Mononuclear cell (primary cell): Measurements from ENCODE around the gene MSRB1. TPM values are rescaled to one million over a fixed set of nuclear protein-coding genes. Genes with fewer than 3 reads are reported as not detected.
"Not testable (repeated sequence)": the region's sequence is repeated elsewhere in the genome, so short reads cannot be mapped to it uniquely, and the experiment has no call there.

Experiments
- H3K27me3 ChIP-seq: 2 replicates; pipeline ENCODE4 v1.6.0; 2011; ENCODE audit warnings: low read length, control low read depth; ENCODE audit not compliant: insufficient read depth
- H3K4me1 ChIP-seq: 2 replicates; pipeline ENCODE4 v1.5.1; 2011; ENCODE audit warnings: mild to moderate bottlenecking, low read length, control low read depth; ENCODE audit not compliant: insufficient read depth
- H3K4me3 ChIP-seq: 2 replicates; pipeline ENCODE4 v1.5.1; 2011; ENCODE audit warnings: mild to moderate bottlenecking, low read length, moderate library complexity
- H3K9me3 ChIP-seq: 2 replicates; pipeline ENCODE4 v1.5.1; 2011; ENCODE audit warnings: low read depth, mild to moderate bottlenecking, control low read depth, low read length
- total RNA-seq: library from RNA; depleted of rRNA; stranded (reverse); fragments of >200 nt; gene quantifications from one replicate; pipeline ENCODE4 v1.2.3, GENCODE V29; 2012

MSRB1 gene
- total RNA-seq, 1 donor: 5.8 TPM

- H3K27me3 ChIP-seq: no peaks in the 10 kb centered on the region
- no peaks in the 10 kb centered on the region for H3K4me1 ChIP-seq
- no peaks in the 10 kb centered on the region for H3K9me3 ChIP-seq
- H3K4me3 ChIP-seq: no peak overlapping the region
Measured at GRCh38 chr16:1909561-1910231, 33.3 kb downstream of the MSRB1 start.

DNA sequence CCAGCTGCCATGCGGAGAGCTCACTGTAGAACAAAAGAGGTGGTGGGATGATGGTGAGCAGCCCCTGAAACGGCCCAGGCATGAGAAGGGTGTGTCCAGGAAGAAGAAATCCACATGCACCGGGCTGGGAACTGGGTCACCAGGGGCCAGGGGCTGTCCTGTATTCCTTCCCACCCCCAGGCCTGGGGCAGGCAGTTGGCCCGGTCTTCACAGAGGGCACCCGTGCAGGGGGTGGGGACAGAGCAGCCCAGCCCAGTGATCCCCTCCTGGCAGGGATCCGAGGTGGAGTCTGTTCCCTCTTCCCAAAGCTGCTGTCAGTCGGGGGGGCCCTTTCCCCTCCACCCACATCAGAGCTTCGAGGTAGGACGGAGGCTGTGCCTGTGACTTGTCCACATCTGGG, 34.0 kb downstream of the MSRB1 start:
- Histone ChIP-seq H3K4me3 (no peak overlapping the region), H3K9me3 (no peaks in the 10 kb centered on the region), H3K4me1 (no peaks in the 10 kb centered on the region), H3K27me3 (no peaks in the 10 kb centered on the region)

- Histone ChIP-seq H3K4me3 (no peak overlapping the region), H3K4me1 (no peaks in the 10 kb centered on the region), H3K9me3 (no peaks in the 10 kb centered on the region), H3K27me3 (no peaks in the 10 kb centered on the region)
Measured at GRCh38 chr16:1908184-1908583, 34.8 kb downstream of the MSRB1 start.

DNA sequence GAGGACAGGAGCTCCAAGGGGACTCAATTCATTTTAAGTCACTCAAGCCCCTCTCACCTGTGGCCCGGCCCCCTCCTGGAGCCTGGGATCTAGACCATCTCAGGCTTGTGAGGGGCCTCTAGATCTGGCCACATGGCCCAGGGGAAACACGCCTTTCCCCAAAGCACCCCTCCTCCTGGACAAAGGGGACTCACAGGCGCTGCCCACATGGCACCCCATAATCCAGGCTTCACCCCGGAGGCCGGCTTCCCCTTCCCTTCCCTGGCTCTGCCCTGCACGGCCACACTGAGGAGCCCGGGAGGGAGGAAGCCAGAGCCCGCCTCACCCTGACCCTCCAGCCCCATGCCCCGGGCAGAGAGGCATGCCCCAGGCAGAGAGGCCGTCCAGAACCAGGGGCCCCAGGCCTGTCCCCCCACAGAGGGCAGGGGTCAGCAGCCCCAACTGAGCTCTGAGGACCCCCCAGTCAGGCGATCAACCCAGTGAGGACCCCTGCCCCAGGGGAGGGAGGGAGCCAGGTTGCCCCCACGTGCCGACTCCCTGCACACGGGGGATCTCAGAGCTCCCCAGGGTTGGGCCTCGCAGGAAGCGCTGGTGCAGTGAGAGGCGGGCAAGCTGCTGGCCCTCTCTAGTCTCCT, 35.7 kb downstream of the MSRB1 start:
- Histone ChIP-seq H3K27me3 (no peaks in the 10 kb centered on the region), H3K4me1 (no peaks in the 10 kb centered on the region), H3K4me3 (no peak overlapping the region), H3K9me3 (no peaks in the 10 kb centered on the region)

DNA sequence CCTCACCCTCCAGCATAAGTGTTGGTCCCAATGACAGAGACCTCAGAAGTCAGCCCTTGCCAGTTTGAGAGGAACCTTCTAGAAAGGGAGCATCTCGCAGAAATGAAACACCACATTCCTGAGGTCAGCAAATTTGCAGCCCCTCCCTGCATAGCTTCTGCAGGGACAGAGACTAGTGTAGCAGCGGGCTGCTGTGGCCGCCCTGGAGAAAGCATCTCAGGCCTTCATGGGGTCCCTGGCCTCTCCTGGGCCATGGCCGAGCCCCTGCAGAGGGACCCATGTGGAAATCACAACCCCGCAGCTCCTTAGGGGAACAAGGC, 36.2 kb downstream of the MSRB1 start:
- H3K9me3 ChIP-seq: no peaks in the 10 kb centered on the region
- no peak overlapping the region for H3K4me3 ChIP-seq
- no peaks in the 10 kb centered on the region for H3K4me1 ChIP-seq
- no peaks in the 10 kb centered on the region for H3K27me3 ChIP-seq

DNA sequence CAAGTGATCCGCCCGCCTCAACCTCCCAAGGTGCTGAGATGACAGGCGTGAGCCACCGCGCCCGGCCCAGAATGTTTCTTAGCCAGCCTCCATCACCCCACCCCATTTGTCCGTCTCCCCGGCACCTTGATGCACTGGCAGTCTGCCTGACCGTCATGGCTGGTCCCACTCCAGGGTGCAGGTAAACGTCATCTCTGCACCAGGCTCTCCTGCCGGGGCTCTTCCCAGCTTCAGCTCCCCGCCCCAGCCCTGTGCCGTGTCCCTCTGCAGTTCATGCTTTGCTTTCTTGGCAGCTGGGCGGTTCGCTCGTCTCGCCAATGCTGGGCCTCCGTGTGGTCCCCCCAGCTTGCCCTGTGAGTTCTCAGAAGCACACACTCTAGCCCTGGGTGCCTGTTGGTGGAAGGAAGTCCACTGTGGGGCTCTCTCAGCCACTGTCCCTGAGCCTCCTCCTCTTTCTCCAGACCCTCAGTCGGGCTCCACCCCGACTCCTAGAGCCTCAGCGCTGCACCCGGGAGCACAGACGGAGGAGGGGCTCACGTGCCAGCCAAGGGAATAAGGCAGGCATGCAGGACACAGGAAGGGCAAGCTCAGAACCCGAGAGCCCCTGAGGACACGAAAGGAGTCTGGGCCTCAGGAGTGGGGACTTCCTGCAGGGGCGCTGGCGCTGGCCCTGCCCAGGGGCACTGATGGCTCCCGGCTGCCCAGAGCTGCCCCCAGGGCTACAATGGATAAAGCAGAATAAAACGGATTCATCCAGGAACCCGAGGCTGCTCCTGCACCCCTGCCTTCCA, 36.7 kb downstream of the MSRB1 start:
- H3K4me1 ChIP-seq: no peaks in the 10 kb centered on the region
- H3K9me3 ChIP-seq: no peaks in the 10 kb centered on the region
- no peaks in the 10 kb centered on the region for H3K27me3 ChIP-seq
- H3K4me3 ChIP-seq: no peak overlapping the region

GRCh38 chr16:1903845-1904840, 38.9 kb downstream of the MSRB1 start:
- no peaks in the 10 kb centered on the region for H3K9me3 ChIP-seq
- no peaks in the 10 kb centered on the region for H3K27me3 ChIP-seq
- no peak overlapping the region for H3K4me3 ChIP-seq
- no peaks in the 10 kb centered on the region for H3K4me1 ChIP-seq

DNA sequence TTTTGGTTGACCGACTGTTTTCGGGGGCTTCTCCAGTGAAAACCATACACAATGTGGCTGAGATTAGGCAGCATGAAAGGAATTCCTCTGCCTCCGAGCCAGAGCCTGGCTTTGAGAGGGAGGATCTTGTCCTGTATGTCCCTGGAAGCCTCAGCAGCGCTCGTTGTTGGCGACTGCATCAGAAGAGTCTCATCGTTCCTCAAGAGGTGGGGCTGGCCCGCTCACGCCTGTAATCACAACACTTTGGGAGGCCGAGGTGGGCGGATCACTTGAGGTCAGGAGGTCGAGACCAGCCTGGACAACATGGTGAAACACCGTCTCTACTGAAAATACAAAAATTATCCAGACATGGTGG, 39.8 kb downstream of the MSRB1 start:
- Histone ChIP-seq H3K4me3 (no peak overlapping the region), H3K9me3 (no peaks in the 10 kb centered on the region), H3K4me1 (no peaks in the 10 kb centered on the region), H3K27me3 (no peaks in the 10 kb centered on the region)

GRCh38 chr16:1902547-1903219, 40.3 kb downstream of the MSRB1 start:
- Histone ChIP-seq H3K9me3 (no peaks in the 10 kb centered on the region), H3K4me3 (no peak overlapping the region), H3K27me3 (no peaks in the 10 kb centered on the region), H3K4me1 (no peaks in the 10 kb centered on the region)

DNA sequence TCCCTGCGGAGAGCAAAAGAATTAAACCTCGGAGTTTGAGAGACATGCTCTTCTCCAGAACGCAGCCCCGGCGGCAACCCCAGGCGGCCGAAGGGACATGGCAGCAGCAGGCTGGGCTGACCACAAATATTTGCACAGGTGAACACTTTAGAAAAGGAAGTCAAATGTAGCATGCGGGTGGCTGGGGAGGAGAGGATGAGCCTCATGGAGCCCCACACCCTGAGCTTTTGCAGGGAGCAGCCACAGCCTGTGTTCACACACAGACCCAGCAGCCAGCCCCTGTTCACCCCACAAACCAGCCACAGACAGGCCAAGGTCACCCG, 42.6 kb downstream of the MSRB1 start:
- Histone ChIP-seq H3K4me3 (no peak overlapping the region), H3K27me3 (no peaks in the 10 kb centered on the region), H3K4me1 (no peaks in the 10 kb centered on the region), H3K9me3 (no peaks in the 10 kb centered on the region)

GRCh38 chr16:1899641-1900451, 43.2 kb downstream of the MSRB1 start:
- H3K4me1 ChIP-seq: no peaks in the 10 kb centered on the region
- H3K9me3 ChIP-seq: no peaks in the 10 kb centered on the region
- no peak overlapping the region for H3K4me3 ChIP-seq
- H3K27me3 ChIP-seq: no peaks in the 10 kb centered on the region

- not testable (repeated sequence) for H3K9me3 ChIP-seq, H3K27me3 ChIP-seq, H3K4me3 ChIP-seq, H3K4me1 ChIP-seq
Measured at GRCh38 chr16:1897692-1898091, 45.3 kb downstream of the MSRB1 start.

GRCh38 chr16:1895949-1896675, 46.9 kb downstream of the MSRB1 start:
- Histone ChIP-seq H3K4me1 (no peaks in the 10 kb centered on the region), H3K4me3 (no peak overlapping the region), H3K27me3 (no peaks in the 10 kb centered on the region), H3K9me3 (no peaks in the 10 kb centered on the region)
